ENCODE data around the gene ITGA2. TPM values are rescaled to one million over a fixed set of nuclear protein-coding genes. Genes with fewer than 3 reads are reported as not detected.

The ITGA2 gene
- total RNA-seq, 2 donors from 2014 or later, result 6.4 to 21.5 TPM

GRCh38 chr5:53037141-53037859 lies 48.1 kb downstream of the ITGA2 start:
- Histone ChIP-seq H3K27me3 (replicated peaks; ENCODE audit: insufficient read depth) (no peaks in the 10 kb centered on the region), H3K36me3 (no peaks in the 10 kb centered on the region), H3K4me1 (replicated peaks) (no peaks in the 10 kb centered on the region), H3K27ac (no peak overlapping the region), H3K4me3 (no peak overlapping the region), H3K9me3 (no peaks in the 10 kb centered on the region)
- intact Hi-C loops (cut with DNase I), result no loop called here
- TF ChIP-seq POLR2A (IDR thresholded peaks at IDR 0.05) (no peak), CTCF (IDR thresholded peaks at IDR 0.05) (no peak), POLR2AphosphoS5 (IDR thresholded peaks at IDR 0.05) (no peak)
- 35% methylated on average over 3 of the region's 3 CpGs for WGBS
- DNase-seq (ENCODE audit: low spot score), result no peak

GRCh38 chr5:53038196-53038847 lies 49.2 kb downstream of the ITGA2 start:
- no peak overlapping the region for H3K4me3 ChIP-seq
- no peaks in the 10 kb centered on the region for H3K4me1 ChIP-seq (replicated peaks)
- no peaks in the 10 kb centered on the region for H3K9me3 ChIP-seq
- H3K27me3 ChIP-seq (replicated peaks; ENCODE audit: insufficient read depth), result no peaks in the 10 kb centered on the region
- TF ChIP-seq CTCF (IDR thresholded peaks at IDR 0.05) (no peak), POLR2A (IDR thresholded peaks at IDR 0.05) (no peak), POLR2AphosphoS5 (IDR thresholded peaks at IDR 0.05) (no peak)
- intact Hi-C loops (cut with DNase I), result no loop called here
- no peak for DNase-seq (ENCODE audit: low spot score)
- H3K27ac ChIP-seq, result no peak overlapping the region
- WGBS, result 63% methylated on average over 5 of the region's 5 CpGs
- no peaks in the 10 kb centered on the region for H3K36me3 ChIP-seq

GRCh38 chr5:53039855-53040254 lies 50.7 kb downstream of the ITGA2 start:
- WGBS, result 77% methylated on average over 3 of the region's 3 CpGs
- H3K27me3 ChIP-seq (replicated peaks; ENCODE audit: insufficient read depth), result no peaks in the 10 kb centered on the region
- intact Hi-C loops (cut with DNase I), result no loop called here
- H3K36me3 ChIP-seq, result no peaks in the 10 kb centered on the region
- no peak for DNase-seq (ENCODE audit: low spot score)
- no peak overlapping the region for H3K27ac ChIP-seq
- H3K9me3 ChIP-seq, result no peaks in the 10 kb centered on the region
- no peak overlapping the region for H3K4me3 ChIP-seq
- no peak for TF ChIP-seq CTCF (IDR thresholded peaks at IDR 0.05)
- no peak for TF ChIP-seq POLR2AphosphoS5 (IDR thresholded peaks at IDR 0.05)
- no peak for TF ChIP-seq POLR2A (IDR thresholded peaks at IDR 0.05)
- no peaks in the 10 kb centered on the region for H3K4me1 ChIP-seq (replicated peaks)

GRCh38 chr5:53041071-53041692 lies 52.0 kb downstream of the ITGA2 start:
- Histone ChIP-seq H3K4me1 (replicated peaks) (no peaks in the 10 kb centered on the region), H3K27me3 (replicated peaks; ENCODE audit: insufficient read depth) (no peaks in the 10 kb centered on the region), H3K27ac (no peak overlapping the region), H3K9me3 (no peaks in the 10 kb centered on the region), H3K4me3 (no peak overlapping the region), H3K36me3 (no peaks in the 10 kb centered on the region)
- no peak for TF ChIP-seq POLR2AphosphoS5 (IDR thresholded peaks at IDR 0.05)
- TF ChIP-seq CTCF (IDR thresholded peaks at IDR 0.05), result no peak
- no peak for TF ChIP-seq POLR2A (IDR thresholded peaks at IDR 0.05)
- no peak for DNase-seq (ENCODE audit: low spot score)
- intact Hi-C loops (cut with DNase I), result no loop called here
- WGBS, result 61% methylated on average over 4 of the region's 4 CpGs

Measured in prostate gland (tissue), 2 donors.